ENCODE results near the gene P2RX1.

P2RX1 gene

GRCh38 chr17:3923466-3924190 is 7.4 kb upstream of the P2RX1 start:
- DNase-seq, result no peak

DNA sequence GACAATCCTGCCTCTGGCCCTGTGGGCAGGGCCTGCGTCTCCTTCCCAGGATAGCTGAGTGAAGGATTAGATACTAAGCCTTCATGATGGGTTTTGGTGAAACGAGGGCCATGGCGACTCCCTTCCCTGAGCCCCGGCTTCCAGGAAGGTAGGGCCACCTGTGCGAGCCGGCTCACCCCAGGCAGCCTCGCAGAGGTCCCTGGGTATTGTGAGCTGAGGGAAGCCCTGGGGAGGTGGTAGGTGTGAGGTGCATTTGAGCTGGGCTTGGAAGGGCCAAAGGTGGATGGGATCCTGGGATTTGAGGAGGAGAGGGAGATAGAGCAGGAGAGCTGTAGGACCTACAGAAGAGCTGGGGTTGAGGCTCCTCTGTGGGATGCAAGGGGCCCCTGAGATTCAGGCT is 6.5 kb upstream of the P2RX1 start:
- no peak for DNase-seq

- DNase-seq, result no peak
Observed at GRCh38 chr17:3921502-3922319, 5.4 kb upstream of the P2RX1 start.

DNA sequence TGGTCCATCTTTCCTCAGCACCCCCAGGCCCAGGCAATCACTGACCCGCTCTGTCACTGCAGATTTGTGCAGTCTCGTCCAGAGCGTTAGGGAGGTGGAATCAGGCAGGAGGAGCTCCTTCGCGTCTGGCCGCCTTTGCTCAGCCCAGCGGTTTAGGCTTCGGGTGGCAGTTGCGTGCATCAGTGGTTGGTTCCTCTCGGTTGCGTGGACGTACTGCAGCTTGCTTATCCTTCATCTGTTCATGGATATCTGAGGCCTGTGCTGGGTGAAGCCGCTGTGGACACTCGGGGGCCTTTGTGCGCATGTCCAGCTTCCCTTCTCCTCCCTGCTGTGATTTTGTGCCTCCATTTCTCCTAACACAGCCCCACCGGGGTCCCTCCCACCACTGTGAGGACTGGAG is 4.7 kb upstream of the P2RX1 start:
- no peak for DNase-seq

GRCh38 chr17:3919123-3919624 is 2.9 kb upstream of the P2RX1 start:
- DNase-seq, result no peak

DNA sequence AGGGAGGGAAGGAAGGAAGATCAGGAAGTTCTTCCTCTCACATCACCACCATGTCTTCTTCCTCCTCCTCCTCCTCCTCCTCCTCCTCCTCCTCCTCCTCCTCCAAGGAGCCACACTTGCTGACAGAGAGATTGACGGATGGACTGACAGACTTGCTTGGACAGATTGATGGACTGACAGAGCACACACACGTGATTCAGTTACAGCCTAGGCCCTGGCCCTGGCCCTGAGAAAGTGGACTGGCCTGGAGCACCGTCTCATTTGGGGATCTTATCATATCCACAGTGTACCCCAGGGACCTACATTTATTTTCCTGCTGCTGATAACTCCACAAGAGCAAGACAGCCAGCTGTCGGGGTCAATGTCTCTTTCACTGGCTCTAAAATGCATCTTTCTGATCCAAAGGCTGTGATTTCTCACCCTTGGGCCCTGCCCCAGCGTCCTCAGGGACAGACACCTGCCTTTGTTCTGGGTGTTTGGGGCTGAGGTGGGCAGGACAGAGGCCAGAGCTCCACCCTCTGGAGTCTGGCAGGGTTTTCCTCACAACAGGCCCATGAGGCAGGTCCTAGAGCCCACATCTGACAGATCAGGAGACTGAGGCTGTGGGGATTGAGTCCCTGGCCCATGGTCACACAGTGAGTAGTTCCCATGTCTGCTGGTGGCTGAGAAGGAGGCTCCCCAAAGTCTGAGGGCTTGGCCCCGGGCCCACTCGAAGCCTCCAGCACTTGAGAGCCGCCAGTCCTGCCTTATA is 2.3 kb upstream of the P2RX1 start:
- no peak for DNase-seq

DNA sequence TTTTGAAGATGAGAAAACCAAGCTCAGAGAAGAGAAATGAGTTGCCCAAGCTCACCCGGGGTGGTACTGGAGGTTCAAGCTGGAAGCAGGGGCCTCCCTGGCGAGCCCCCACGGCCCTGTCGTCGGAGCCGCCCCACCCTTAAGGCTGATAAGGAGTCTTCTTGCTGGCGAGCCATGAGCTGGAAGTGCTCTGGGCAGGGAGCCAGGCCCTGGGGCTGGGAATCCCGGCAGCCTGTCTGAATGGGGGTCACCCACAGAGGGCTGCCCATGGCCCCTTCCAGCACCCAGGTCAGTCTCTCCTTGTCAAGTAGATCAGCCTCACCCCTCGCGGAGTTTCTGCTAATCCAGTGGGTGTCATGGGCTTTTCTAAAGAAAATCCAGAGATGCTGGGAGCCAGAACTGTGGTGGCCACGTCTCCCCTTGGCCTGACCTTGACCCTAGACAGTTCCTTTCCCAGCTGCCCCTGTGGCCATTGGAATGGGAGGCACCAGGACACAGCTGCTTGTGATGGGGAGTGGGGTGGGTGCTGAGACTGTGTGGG is 1.2 kb upstream of the P2RX1 start:
- peak; percentile 52 for DNase-seq

DNA sequence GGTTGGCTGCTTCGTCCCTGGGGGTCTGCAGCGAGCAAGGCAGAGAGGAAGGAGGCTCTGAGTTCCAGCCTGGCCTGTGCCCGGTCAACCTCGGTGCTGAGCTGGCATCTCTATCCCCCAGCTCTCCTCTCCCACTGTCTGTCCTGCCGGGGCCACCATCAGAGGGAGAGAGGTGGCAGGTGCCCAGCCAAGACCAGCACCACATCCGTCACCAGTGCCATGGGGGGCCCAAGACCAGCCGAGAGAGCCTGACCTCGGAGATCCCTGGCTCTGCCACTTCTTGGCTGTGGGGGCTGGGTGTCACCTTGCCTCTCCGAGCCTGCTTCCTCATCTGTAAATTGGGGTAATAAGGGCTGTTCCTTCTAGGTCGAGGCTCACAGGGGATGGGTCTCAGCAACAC is 560 bp upstream of the P2RX1 start:
- DNase-seq, result no peak

DNA sequence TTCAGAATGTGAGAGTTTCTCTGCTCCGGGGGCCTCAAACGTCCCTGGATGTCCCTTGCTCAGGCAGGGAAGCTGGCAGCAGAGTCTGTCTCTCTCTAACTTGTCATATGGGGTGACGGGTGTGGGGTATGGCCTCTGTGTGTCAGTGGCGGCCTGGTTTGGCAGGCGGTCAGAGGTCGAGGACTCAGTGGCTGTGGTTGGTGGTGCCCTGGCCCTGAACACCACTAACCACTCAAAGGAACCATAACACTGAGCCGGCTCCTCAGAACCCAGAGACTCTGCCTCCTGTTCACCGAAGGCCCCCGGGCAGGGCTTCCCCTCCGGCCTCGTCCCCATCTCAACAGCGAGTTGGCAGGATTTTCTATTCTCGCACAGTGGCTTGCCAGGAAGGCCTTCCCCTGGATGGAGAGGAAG is 677 bp downstream of the P2RX1 start:
- no peak for DNase-seq

- no peak for DNase-seq
Observed at GRCh38 chr17:3914312-3914670, 2.0 kb downstream of the P2RX1 start.

DNA sequence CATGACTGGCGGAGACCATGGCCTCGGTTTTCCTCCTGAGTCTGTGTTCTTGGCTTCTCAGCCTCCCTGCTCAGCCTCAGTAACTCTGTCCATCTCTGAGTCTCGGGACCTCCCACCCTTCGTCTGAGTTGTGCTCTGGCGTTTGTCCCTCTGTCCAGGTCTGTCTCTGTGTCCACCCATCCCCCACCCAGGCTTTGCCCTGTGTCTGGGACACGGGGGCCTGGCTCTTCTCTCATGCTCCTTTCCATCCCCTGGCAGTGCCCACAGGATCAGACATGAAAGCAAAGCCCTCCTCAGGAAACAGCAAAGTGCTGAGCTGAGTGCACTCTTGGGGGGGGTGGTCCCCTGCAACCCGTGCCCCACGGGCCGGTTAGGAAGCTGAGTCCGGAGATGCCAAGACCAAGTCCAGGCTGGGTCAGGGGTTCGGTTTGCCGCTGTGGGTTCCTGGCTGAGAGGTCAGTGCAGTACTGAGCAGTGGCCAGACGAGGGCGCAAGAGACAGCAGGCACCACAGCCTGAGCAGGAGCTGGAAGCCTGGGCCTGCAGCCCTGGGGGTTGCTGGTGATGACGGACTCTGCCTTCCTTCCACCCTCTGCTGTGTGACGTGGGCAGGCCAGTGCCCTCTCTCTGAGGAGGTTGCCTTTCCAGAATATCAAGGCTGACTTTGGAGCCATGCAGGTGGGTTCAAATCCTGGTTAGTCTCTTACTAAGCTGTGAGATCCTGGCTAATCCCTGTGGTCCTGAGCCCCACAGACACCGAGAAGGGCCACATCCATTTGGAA is 2.5 kb downstream of the P2RX1 start:
- peak; percentile 47 for DNase-seq

DNA sequence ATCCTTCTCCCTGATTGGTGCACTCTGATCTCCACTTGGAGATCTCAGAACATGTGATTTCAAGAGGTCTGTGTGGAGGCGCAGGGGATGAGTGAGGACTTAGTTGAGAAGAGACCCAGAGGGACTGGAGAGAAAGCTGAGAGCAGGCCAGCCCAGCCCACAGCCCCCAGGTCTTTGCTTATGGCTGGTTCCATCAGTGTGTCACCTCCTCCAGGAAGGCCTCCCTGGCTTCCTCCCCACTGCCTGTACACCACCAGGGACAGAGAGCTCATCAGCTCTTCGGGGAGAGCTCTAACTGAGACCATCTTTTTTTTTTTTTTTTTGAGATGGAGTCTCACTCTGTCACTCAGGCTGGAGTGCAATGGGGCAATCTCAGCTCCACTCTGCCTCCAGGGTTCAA is 3.4 kb downstream of the P2RX1 start:
- no peak for DNase-seq

- no peak for DNase-seq
Observed at GRCh38 chr17:3911271-3912053, 4.8 kb downstream of the P2RX1 start.

- no peak for DNase-seq
Observed at GRCh38 chr17:3910420-3911270, 5.6 kb downstream of the P2RX1 start.

DNA sequence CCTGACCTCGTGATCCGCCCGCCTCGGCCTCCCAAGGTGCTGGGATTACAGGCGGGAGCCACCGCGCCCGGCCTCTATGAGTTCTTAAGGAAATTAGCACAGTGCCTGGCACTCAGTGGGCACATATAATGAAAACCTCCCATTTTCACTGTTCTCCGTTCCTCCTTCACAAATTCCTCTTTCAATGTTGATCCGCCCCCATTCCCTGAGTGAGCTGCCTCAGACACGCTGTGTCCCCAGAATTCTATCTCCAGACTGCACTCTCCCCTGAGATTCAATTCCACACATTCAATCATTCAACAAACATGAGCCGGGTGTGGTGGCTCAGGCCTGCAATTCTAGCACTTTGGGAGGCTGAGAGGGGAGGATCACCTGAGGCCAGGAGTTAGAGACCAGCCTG is 7.0 kb downstream of the P2RX1 start:
- DNase-seq, result no peak

DNA sequence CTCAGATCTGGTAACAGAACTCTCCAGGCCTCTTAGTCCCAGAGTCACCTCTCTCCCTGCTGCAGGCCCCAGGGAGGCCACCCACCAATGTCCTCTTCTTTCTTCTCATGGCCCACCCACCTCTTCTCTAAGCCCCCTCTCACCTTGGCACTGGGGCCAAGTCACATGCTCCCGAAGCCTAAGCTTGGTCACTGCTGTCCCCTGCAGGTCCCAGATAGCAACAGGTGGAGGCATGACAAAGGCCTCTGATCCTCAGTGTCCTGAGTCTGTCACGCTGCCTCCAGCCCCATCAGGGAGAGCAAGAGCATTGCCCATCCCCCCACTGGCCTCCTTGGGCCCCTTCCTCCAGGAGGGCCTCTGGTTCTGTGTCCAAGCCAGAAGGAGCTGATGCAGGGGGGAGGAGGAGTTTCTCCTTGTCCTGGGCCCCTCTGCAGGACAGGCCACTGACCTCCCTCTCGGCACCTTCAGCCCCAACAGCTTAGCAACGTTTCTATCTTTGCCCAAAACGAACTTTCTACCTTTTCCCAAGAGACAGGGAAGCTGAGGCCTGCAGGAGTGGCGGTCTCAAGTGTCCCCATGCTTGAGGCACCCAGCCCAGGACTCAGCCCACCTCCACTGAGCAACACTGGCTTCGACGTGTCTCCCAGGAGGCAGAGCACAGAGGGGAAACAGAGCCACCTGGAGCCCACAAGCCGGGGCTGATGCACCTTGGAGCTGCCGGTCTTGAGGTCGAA is 8.6 kb downstream of the P2RX1 start:
- no peak for DNase-seq

DNA sequence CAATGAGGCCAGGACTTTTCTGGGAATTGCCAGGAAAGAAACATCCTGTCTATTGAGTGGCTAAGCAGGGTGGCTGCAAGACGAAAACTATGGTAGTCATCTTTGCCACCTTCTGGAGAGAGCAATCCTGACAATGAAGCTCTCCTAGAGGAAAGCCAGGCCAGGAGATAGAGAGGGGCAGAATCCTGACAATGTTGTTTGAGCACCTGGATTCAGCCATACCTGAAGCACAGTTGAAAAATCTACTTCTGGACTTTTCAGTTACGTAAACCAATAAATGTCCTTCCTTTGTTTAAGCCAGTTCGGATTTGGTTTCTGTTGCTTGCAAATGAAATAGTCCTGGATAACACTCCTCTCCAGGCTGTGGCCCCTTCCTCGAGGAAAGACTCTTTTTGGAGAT is 9.4 kb downstream of the P2RX1 start:
- DNase-seq, result no peak

GRCh38 chr17:3905017-3905520 is 11.2 kb downstream of the P2RX1 start:
- no peak for DNase-seq

DNA sequence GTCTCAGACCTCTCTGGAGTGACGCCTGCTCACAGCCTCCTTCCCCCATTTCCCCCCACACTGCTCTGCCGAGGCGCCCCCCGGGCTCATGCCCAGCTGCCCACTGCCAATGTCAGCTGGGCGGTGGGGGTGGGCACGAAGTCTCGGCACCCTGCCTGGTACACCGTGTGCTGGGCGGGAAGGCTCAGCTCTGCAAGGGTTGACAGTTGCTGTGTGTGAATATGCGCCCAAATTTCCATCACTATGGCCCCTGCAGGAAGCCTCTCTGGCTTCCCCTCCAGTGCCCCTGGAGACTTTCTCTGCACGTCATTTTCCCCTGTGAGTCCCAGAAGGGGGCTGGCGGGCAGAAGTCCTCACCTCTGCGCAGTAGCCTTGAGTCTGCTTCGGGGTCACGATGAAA is 11.8 kb downstream of the P2RX1 start:
- DNase-seq, result no peak

GRCh38 chr17:3903881-3904290 is 12.4 kb downstream of the P2RX1 start:
- no peak for DNase-seq

Measured in DMS79 treated with DMSO at 0.1 percent for 48 hours (cell line).